ENCODE results near the gene IRAK1BP1.
"Not testable (repeated sequence)": the region's sequence is repeated elsewhere in the genome, so short reads cannot be mapped to it uniquely, and the experiment has no call there.

The IRAK1BP1 gene, protein sequence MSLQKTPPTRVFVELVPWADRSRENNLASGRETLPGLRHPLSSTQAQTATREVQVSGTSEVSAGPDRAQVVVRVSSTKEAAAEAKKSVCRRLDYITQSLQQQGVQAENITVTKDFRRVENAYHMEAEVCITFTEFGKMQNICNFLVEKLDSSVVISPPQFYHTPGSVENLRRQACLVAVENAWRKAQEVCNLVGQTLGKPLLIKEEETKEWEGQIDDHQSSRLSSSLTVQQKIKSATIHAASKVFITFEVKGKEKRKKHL

DNA sequence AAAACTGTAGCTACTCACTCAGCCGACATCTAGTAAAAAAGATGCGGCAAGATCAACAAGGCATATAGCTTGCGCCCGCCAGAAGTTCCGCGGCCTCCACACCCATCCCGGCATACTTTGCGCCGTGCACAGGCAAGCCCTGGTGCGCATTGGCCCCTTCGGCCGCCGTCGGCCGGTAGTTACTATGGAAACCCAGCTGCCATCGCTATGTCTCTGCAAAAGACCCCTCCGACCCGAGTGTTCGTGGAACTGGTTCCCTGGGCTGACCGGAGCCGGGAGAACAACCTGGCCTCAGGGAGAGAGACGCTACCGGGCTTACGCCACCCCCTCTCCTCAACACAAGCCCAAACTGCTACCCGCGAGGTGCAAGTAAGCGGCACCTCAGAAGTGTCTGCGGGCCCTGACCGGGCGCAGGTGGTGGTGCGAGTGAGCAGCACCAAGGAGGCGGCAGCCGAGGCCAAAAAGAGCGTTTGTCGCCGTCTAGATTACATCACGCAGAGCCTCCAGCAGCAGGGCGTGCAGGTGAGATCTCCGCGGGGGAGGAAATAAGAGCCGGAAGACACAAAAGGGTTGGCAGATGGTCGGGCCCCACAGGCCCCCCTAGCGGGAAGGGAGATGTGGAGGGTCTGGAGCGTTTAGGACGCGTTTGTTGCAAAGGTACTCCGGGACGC lies at the start of gene IRAK1BP1:
Gene IRAK1BP1, plus strand, starts transcription at position 182 of the 671 bp plus-strand sequence. Its CDS starts 26 bp downstream, at position 208.
- DNase-seq = peak; percentile 93

DNA sequence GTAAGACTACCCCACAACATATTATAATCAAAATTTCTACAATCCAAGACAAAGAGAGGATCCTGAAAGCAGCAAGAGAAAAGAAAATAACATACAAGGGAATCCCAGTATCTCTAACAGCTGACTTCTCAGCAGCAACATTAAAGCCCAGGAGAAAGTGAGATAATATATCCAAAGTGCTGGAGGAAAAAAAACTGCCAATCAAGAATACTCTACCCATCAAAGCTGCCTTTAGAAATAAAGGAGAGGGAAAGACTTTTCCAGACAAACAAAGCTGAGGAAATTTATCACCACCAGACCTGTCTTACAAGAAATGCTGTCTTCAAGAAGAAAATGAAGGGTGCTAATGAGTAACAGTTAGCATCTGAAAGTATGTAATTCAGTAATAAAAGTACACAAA lies 43.3 kb upstream of the IRAK1BP1 start:
- no peak for DNase-seq

DNA sequence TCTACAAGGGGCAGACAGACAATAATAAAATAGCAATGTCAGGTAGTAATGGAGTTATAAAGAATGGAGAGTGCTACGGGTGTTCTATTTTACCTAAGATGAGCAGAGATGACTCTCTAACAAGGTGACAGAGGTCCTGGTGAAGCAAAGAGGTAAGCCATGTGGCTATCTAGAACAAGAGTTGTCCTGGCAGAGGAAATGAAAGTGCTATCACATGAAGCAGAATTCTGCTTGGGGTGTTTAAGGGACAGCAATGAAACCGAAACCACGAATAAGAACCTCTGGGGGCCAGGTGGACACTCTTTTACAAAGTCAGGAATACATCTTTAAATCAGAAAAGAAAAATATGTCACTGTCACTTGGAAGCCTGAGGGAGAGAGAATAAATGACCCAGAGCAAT lies 37.9 kb upstream of the IRAK1BP1 start:
- DNase-seq = no peak

DNA sequence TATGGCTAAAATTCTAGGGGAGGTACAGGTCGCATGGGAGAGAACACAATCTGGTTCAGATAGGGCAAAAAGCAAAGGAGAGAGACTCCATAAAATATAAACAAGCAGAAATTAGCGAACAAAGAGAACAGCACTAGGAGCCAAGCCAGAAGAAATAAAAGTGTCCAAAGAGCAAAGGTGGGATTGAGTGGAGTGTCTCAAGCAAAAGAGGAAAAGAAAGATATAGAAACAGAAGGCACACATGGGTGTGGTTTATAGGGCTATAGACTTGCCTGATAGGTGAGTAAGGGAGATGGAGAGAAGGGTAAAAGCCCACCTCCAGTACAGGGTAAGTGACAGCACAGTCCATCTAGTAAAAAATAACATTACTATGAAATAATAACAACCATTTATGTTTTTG lies 36.5 kb upstream of the IRAK1BP1 start:
- no peak for DNase-seq

DNA sequence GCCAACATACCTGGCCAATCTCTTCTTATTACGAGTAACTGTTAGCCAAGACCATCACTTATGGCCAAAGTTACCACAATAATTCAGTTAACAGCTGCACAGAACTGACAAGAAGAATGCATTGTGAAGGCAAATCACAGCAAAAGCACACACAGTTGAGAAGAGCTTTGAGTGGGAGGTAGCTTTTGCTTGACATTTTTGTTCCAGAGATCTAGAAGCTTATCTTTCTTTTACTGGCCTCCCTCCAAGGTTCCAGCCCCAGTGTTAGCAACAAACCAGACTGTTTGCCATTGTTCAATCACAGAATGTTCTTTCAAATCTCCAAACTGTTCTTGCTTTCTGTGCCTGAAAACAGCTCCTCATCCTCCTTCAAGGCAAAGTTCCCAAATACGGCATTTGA lies 35.9 kb upstream of the IRAK1BP1 start:
- DNase-seq = no peak

DNA sequence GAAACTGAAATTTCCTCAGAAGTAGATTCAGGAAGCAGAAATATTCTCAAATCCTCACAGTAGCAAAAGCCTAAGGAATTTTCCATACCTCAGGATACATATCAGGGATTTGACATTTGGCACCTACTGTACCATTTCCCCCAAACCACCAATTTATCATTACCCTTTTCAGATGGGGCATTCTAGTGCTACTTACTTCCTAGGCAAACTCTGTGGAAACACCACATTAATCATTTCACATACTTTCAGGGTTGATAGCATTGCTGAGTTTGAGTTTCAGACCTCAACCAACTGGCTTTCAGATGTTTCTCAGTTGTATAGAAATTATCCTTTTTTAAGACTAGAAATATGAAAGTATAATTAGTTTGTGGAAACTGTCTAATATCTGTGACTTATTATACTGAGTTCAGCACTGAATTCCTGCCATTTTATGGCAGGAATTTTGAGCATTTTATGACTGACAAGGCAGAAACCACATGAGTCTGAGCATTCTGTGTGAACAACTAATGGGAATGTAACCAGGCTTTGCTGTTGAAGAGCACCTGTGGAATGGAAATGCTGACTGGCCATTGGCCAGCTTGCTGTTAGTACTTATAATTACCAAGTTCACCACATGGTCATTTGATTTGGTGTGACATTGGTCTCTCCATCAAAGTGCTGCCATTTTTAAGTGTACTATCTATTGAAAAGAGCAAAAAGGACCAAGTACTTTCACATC lies 35.1 kb upstream of the IRAK1BP1 start:
- no peak for DNase-seq

DNA sequence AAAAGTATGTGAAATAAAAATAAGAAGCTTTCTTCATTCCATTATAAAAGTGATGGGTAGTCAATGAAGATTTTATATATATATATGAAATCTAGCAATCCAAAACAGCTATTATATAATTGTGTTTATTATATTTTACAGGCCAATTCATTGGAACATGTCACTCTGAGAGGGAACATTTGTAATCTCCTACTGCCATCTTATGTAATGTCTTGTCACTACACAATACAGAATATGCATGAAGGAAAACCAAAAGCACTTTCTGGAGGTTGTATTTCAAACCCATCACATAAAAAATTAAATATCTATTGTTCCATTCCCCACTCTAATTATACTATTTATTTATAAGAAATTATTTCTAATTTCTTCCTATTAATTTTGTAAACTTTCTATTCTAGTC lies 31.5 kb upstream of the IRAK1BP1 start:
- peak; percentile 13 for DNase-seq

DNA sequence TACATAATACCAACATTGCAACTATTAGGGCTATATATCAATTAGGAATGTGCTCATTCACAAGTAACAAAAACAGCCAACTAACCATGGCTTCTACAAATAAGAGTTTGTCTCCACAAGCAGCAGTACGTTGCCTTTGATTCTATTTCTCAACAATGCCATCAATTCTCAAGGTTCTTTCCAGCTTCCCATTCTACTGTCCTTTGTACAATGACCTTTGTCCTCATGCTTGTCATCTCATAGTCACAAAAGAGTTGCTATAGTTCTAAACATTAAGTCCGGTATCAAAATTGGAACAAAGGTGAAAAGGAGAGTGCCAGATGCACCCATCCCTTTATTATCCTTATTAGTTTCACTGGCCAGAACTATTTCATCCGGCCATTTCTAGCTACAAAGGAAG lies 30.8 kb upstream of the IRAK1BP1 start:
- DNase-seq = no peak

DNA sequence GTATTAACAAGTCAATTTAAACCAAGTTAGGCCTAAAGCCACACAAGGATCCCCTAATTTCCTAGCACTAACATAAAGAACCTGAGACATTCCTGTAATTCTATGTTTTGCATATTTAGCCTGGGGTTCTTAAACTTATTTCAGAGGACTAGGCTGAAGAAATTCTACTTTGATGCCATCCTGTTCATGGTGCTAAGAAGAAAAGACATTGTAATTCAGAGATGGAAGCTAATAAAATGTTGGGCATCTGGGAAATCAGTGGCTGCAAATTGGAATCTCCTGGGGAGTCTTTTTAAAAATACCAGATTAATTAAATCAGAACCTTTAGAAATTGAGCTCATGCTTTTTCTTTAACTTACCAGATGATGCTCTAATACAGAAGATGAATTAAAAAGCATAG lies 26.2 kb upstream of the IRAK1BP1 start:
- DNase-seq = no peak

DNA sequence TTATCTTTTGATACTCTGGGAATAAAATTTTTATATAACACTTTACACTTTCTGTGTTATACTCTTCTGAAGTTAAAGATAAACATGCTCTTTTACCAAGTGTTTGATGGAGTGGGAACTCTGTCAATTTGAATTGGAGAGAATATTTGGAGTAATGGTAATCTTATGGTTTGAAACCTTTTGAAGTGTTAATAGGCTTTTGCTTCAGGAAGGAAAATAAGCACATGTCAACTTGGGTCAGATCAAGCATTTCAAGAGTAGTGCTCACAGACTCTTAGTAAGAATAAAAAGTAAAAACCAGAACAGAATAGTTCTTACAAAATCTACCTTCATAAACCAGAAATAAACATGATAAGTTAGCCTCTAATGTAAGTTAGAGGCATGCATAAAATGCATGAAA lies 24.4 kb upstream of the IRAK1BP1 start:
- DNase-seq = no peak

DNA sequence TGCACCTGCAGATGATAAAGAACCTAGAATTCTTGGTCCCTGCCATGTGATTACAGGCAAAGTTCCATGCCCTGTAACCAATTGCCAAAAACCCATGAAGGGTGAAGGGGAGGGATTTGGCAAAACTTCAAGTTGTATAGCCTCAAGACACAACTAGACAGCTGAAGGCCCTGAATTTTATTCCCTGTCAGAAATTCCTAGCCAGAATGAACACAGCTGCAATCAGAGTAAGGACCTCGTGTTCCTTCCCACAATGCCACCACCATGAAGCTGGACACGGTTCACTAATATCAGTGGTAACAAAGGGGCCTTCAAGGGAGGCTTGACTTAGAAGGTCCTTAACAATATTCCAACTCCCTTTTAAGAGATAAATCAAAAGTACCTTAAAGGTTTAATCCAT lies 22.5 kb upstream of the IRAK1BP1 start:
- no peak for DNase-seq

DNA sequence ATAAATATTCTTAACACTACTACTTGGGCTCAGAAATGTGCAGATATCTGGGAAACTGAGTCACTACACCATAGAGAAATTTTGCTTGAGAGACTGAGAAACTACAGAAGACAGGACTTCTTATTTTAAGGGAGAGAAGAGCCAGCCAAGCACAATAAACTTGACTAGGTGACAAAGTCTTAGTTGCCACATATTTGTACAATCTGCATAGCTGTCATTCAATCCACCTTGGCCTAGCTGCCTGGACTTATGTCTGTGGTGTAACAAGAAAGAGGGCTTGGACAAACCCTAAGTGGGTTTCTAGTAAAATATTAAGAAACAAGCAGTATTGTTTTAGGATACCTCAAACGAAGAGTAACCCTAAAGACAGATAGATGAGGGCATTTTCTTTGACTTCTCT lies 21.8 kb upstream of the IRAK1BP1 start:
- no peak for DNase-seq

DNA sequence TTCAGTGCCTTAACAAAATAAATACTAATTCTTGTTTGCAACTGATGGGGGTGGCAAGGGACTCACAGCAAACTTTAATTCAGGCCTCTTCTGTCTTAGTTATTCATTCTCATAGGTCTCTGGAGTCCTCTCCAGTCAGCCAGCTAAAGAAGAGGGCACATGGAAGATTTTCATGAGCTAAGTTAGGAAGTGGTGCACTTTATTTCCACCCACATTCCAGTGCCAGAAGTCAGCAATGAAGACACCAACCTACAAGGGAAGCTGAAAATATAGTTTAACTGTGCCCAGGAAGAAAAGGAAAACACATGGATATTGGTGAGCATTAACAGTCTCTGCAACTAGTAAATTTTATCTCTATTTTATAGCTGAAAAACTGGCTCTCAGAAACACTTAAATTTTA lies 16.7 kb upstream of the IRAK1BP1 start:
- DNase-seq = no peak

DNA sequence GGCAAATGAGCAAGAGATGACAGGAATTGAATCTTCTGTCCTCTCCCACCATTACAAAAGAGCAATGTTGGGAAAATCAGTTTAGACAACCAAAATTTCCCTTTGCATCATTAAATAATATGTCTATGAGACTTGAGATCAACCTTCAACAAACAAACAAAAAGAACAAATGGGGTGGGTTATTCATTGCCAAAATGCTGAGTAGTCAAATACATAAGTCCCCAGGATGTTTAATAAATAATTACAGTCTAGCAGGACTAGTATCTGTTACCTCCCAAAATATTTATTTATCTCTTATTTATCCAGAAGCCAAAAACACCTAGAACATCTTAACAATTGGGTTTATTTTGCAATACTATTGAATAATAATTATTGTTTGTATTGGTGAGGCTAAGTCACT lies 16.2 kb upstream of the IRAK1BP1 start:
- no peak for DNase-seq

DNA sequence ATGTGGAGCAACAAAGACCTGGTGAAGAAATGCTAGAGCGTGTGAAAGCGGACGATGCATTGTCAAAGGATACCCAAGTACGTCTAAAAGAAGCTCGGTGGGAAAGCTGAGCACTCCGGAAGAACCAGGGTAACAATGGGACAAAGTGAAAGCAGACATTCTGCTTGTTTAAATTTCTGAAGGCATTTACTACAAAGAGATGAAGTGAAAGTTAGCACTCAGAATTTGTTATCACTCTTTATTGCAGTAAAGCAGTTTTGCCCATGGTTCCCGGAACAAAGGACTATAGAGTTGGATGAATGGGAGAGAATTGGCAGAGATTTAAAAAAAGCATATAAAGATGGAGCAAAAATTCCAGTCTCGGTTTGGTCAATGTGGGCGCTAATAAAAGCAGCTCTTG lies 12.8 kb upstream of the IRAK1BP1 start:
- DNase-seq = no peak

DNA sequence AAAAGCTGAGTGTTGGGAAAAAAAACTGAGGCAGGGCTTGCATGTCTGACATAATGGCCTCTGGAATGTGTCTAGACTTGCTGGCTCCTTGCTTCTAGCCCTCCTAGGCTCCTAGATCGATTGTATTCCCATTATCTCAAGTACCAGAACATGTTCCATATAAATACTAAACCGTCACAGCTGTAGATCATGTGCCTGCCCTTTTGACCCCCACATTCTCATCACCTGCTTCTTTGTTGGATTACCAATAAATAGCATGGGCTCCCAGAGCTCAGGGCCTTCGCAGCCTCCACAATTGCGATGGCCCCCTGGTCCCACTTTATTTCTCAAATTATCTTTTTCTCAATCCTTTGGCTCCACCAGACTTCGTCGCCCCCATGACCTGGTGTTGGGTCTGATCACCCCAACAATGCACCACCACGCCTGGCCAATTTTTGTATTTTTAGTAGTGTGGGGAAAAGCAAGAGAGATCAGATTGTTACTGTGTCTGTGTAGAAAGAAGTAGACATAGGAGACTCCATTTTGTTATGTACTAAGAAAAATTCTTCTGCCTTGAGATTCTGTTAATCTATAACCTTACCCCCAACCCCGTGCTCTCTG lies 8.9 kb upstream of the IRAK1BP1 start:
- DNase-seq = not testable (repeated sequence)

DNA sequence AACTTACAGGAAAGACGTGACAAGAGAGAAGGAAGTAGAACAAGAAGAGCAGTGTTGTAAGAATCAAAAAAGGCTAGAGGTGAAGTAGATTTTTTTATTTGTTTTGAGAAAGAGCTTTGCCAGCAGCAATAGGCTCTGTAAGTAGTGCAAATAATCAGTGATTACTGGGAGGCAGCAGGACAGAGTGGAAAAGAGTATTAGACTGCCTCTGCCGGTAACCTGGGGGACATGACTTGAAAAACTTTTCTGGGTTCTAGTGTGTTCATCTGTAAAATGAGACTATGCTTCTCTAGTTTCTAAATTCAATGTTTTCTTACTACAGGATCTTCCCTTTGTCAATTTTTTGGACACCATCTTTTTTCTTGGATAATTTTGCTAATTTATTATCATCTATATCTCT lies 5.8 kb upstream of the IRAK1BP1 start:
- DNase-seq = peak; percentile 16

DNA sequence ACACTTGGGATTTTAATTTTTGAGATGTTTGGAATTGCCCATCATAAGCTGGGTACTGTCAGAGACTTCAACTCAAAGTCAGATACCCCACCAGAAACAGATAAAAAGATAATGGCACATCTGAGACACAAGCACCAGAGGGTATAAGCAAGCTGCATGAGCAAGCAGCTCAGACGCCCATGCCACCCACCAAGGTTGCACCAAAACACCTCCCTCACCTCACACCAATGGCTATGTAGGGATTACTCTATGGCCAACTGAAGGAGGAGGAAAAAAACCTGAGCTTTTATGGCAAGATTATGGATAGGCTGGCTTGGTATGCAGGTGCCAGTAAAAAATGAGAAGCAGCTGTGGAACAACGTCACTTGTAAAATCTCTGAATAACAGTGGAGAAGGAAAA lies 3.8 kb upstream of the IRAK1BP1 start:
- DNase-seq = no peak

DNA sequence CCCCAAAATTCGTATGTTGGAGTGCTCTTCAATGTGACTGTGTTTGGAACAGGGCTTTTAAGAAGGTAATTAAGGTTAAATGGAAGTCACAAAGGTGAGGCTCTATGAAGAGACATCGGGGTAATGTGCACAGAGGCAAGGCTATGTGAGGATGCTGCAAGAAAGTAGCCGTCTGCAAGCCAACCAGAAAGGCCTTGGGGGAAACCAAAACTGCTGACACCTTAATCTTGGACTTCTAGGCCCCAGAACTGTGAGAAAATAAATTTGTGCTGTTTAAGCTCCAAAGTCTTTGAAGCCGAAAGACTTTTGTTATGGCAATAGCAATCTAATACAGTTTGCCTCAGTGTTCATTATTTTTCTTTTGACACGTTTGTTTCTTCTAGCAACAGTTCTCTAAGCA lies 2.4 kb upstream of the IRAK1BP1 start:
- DNase-seq = no peak

DNA sequence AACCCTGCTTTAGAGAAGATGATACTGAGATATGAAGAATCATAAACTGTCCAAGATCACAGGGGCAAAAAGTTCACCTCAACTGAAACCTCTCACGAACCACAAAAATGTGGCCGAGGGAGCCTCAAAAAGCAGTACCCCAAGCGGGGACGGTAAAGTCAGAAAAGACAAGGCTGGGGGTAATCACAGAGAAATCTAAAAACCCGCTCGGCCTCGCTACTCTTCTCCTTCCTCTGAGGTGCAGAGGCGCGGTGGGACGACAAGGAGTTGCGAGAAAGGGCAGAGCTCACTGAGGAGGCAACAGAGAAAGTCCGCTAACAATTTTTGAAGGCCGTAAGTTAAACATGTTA lies 356 bp upstream of the IRAK1BP1 start:
- DNase-seq = no peak

DNA sequence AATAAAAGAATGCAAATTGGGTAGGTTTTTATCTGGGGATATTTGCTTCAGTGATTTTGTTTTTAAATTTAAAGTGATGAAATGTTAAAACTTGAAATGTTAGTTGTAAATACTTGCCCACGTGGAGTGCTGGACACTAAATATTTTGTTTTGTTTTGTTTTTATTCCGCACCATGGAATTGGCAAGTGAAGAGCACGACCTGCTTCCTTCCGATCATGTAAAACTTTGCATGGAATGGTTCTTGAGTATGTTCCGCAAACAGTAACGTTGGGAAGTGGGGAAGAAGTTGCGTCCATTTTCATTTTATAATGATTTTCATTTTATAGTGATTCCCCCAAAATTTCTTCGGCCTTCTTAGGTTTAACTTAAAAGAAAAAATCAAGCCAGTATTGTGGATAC lies 765 bp downstream of the IRAK1BP1 start:
- peak; percentile 30 for DNase-seq

DNA sequence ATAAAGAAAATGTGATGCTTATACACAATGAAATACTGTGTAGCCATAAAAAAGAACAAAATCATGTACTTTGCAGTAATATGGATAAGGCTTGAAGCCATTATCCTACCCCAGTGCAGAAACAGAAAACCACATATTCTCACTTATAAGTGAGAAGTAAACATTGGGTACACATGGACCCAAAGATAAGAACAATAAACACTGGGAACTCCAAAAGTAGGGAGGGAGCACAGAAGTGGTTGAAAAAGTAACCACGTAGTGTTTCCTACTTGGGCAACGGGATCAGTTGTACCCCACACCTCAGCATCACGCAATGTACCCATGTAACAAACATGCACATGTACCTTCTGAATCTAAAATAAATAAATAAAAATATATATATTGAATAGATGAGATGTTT lies 8.2 kb downstream of the IRAK1BP1 start:
- DNase-seq = no peak

DNA sequence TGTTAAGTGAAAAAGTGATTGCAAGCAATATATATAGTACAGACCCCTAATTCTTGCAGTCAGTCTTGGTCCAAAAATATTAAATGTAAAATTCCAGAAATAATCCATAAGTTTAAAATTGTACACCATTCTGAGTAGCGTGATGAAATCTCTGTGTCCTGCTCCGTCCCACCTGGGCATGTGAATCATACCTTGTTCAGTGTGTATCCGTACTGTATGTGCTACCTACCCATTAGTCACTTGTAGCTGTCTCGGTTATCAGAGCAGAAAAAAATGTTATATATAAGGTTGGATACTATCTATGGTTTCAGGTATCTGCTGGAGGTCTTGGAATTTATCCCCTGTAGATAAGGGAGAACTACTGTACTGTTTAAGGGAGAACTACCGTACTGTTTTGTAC lies 16.3 kb downstream of the IRAK1BP1 start:
- DNase-seq = no peak

DNA sequence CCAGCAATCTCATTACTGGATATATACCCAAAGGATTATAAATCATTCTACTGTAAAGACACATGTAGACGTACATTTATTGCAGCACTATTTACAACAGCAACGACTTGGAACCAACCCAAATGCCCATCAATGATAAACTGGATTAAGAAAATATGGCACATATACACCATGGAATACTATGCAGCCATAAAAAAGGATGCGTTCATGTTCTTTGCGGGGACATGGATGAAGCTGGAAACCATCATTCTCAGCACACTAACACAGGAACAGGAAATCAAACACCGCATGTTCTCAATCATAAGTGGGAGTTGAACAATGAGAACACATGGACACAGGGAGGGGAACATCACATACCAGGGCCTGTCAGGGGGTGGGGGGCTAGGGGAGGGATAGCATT lies 22.6 kb downstream of the IRAK1BP1 start:
- not testable (repeated sequence) for DNase-seq
